Smooth muscle cell (in vitro differentiated cells): ENCODE data around the gene NKAPL. TPM values are rescaled to one million over a fixed set of nuclear protein-coding genes. Genes with fewer than 3 reads are reported as not detected.
A peak's percentile ranks its signal among the peaks of the same experiment; 100 is the strongest.

ENCODE experiments used
- DNase-seq: peaks from one replicate; lab custom pipeline; 2025; ENCODE audit not compliant: unreplicated experiment; lab: John Stamatoyannopoulos, UW
- H2AFZ ChIP-seq: fragments of 200-600 bp; sonication (generic); 2 replicates; pipeline ENCODE4 v1.6.0; 2016; ENCODE audit warnings: antibody characterized with exemption, low read depth, mild to moderate bottlenecking
- H3F3A ChIP-seq: fragments of 200-600 bp; sonication (generic); 2 replicates; pipeline ENCODE4 v1.6.0; 2017; ENCODE audit warnings: antibody characterized with exemption, low read depth
- H3K27ac ChIP-seq: fragments of 200-600 bp; sonication (generic); 2 replicates; pipeline ENCODE4 v1.5.1; 2016; ENCODE audit warnings: low read depth, mild to moderate bottlenecking
- H3K27me3 ChIP-seq: fragments of 200-600 bp; sonication (generic); 2 replicates; pipeline ENCODE4 v1.6.1; 2016; ENCODE audit warnings: low read depth, mild to moderate bottlenecking
- H3K36me3 ChIP-seq: fragments of 200-600 bp; sonication (generic); 2 replicates; pipeline ENCODE4 v1.5.1; 2016; ENCODE audit warnings: low read depth
- H3K4me1 ChIP-seq: fragments of 200-600 bp; sonication (generic); 2 replicates; pipeline ENCODE4 v1.5.1; 2016; ENCODE audit warnings: low read depth
- H3K4me2 ChIP-seq: fragments of 200-600 bp; sonication (generic); 2 replicates; pipeline ENCODE4 v1.6.0; 2016; ENCODE audit warnings: mild to moderate bottlenecking
- H3K4me3 ChIP-seq: fragments of 200-600 bp; sonication (generic); 2 replicates; pipeline ENCODE4 v1.5.1; 2016; ENCODE audit warnings: mild to moderate bottlenecking
- H3K79me2 ChIP-seq: fragments of 200-600 bp; sonication (generic); 2 replicates; pipeline ENCODE4 v1.6.0; 2016; ENCODE audit warnings: low read depth, mild to moderate bottlenecking
- H3K9ac ChIP-seq: fragments of 200-600 bp; sonication (generic); 2 replicates; pipeline ENCODE4 v1.6.0; 2016; ENCODE audit warnings: low read depth
- H3K9me3 ChIP-seq: fragments of 200-600 bp; sonication (generic); replicated peaks from 2 replicates; pipeline ENCODE4 v1.5.1; 2016; ENCODE audit warnings: low read depth
- H4K20me1 ChIP-seq: fragments of 200-600 bp; sonication (generic); 2 replicates; pipeline ENCODE4 v1.6.0; 2016; ENCODE audit warnings: low read depth
- CTCF ChIP-seq: fragments of 200-600 bp; sonication (generic); IDR thresholded peaks from 2 replicates; pipeline ENCODE4 v1.5.1; 2017; ENCODE audit warnings: borderline replicate concordance, mild to moderate bottlenecking, antibody characterized with exemption; ENCODE audit not compliant: insufficient read depth, poor library complexity, severe bottlenecking
- WGBS: methylation state at CpG from one replicate; pipeline ENCODE4 v1.1.7; 2016; ENCODE audit warnings: low lambda C conversion rate; 5-methylcytosine and 5-hydroxymethylcytosine counted together
- polyA plus RNA-seq: library from polyadenylated mRNA; unstranded; fragments of >200 nt; fragmentation: Nextera tagmentation; extraction: Ambion mirVana; gene quantifications from 2 replicates; pipeline ENCODE4 v1.2.1, GENCODE V29; 2016
- total RNA-seq: library from RNA; depleted of rRNA; stranded (reverse); fragments of >200 nt; gene quantifications from 2 replicates; pipeline ENCODE4 v1.2.3, GENCODE V29; 2014

NKAPL gene
- total and polyA plus RNA-seq, 2 experiments from 2014 or later: 0.18 TPM; not detected in 1

GRCh38 chr6:28225056-28225834 is 33.9 kb upstream of the NKAPL start, which contains the start of gene ZSCAN9:
ZSCAN9 (plus strand) TSS chr6:28225275; CDS start chr6:28227085, 1,810 bp downstream.
- Histone ChIP-seq H2AFZ (peak within 1 kb of the TSS; percentile 93), H3K27ac (peak within 1 kb of the TSS; percentile 40), H3K36me3 (peaks cover 7% of the 10 kb centered on the region), H3K4me1 (peaks cover 14% of the 10 kb centered on the region), H3K9me3 (no peaks in the 10 kb centered on the region), H3K79me2 (peaks cover 10% of the 10 kb centered on the region), H3F3A (no peaks in the 10 kb centered on the region), H4K20me1 (no peaks in the 10 kb centered on the region), H3K4me2 (peak within 1 kb of the TSS; percentile 98), H3K27me3 (peaks cover 11% of the 10 kb centered on the region), H3K4me3 (peak within 1 kb of the TSS; percentile 96), H3K9ac (peak within 1 kb of the TSS; percentile 46)
- no peak for TF ChIP-seq CTCF
- 1% methylated on average over 45 of the region's 45 CpGs for WGBS
- DNase-seq: peak; percentile 31

GRCh38 chr6:28226460-28226859 is 32.6 kb upstream of the NKAPL start:
- TF ChIP-seq CTCF: no peak
- 90% methylated on average over 2 of the region's 2 CpGs for WGBS
- H3K9ac ChIP-seq: no peak overlapping the region
- peaks cover 10% of the 10 kb centered on the region for H3K79me2 ChIP-seq
- peaks cover 14% of the 10 kb centered on the region for H3K4me1 ChIP-seq
- H3F3A ChIP-seq: no peaks in the 10 kb centered on the region
- H2AFZ ChIP-seq: no peak overlapping the region
- H3K4me2 ChIP-seq: peak overlapping the region; percentile 98
- no peak overlapping the region for H3K27ac ChIP-seq
- H3K36me3 ChIP-seq: peaks cover 7% of the 10 kb centered on the region
- H4K20me1 ChIP-seq: no peaks in the 10 kb centered on the region
- H3K27me3 ChIP-seq: peaks cover 6% of the 10 kb centered on the region
- DNase-seq: no peak
- H3K4me3 ChIP-seq: peak overlapping the region; percentile 96
- H3K9me3 ChIP-seq: no peaks in the 10 kb centered on the region

- Histone ChIP-seq H2AFZ (no peak overlapping the region), H3K4me3 (no peak overlapping the region), H3K4me1 (no peaks in the 10 kb centered on the region), H3K27ac (no peak overlapping the region), H3K27me3 (no peaks in the 10 kb centered on the region), H3K9me3 (no peaks in the 10 kb centered on the region), H3K9ac (no peak overlapping the region), H3K36me3 (peaks cover 16% of the 10 kb centered on the region), H3K79me2 (no peaks in the 10 kb centered on the region), H3K4me2 (no peak overlapping the region), H4K20me1 (no peaks in the 10 kb centered on the region), H3F3A (no peaks in the 10 kb centered on the region)
- DNase-seq: no peak
- 97% methylated on average over 11 of the region's 11 CpGs for WGBS
- TF ChIP-seq CTCF: no peak
Measured at GRCh38 chr6:28232785-28233184, 26.3 kb upstream of the NKAPL start.
